WERI-Rb-1 (cell line): ENCODE data around the gene PRKAG2.

Source experiments
- DNase-seq: peaks from one replicate; pipeline ENCODE4 v3.0.0-alpha.2; 2020
- H3K27ac ChIP-seq: fragments of 250-450 bp; sonication (Bioruptor Pico); 2 replicates; pipeline ENCODE4 v1.5.1; 2020; ENCODE audit warnings: mild to moderate bottlenecking, moderate library complexity
- H3K27me3 ChIP-seq: fragments of 250-450 bp; sonication (Bioruptor Pico); 2 replicates; pipeline ENCODE4 v1.5.1; 2021; ENCODE audit warnings: mild to moderate bottlenecking, low read depth, moderate library complexity; ENCODE audit not compliant: insufficient read depth, severe bottlenecking
- H3K36me3 ChIP-seq: fragments of 250-450 bp; sonication (Bioruptor Pico); 2 replicates; pipeline ENCODE4 v1.5.1; 2020; ENCODE audit warnings: mild to moderate bottlenecking, moderate library complexity
- H3K4me3 ChIP-seq: 2 replicates; pipeline ENCODE4 v1.5.1; 2011; ENCODE audit warnings: low read depth, mild to moderate bottlenecking, control low read depth, low read length
- H3K9me3 ChIP-seq: fragments of 250-450 bp; sonication (Bioruptor Pico); 2 replicates; pipeline ENCODE4 v1.5.1; 2021; ENCODE audit warnings: mild to moderate bottlenecking, moderate library complexity; ENCODE audit not compliant: severe bottlenecking
- CTCF ChIP-seq: IDR thresholded peaks from 2 replicates; pipeline ENCODE4 v1.5.1; 2011; ENCODE audit warnings: low read depth, mild to moderate bottlenecking, control low read depth, inconsistent platforms, low read length

PRKAG2 gene

DNA sequence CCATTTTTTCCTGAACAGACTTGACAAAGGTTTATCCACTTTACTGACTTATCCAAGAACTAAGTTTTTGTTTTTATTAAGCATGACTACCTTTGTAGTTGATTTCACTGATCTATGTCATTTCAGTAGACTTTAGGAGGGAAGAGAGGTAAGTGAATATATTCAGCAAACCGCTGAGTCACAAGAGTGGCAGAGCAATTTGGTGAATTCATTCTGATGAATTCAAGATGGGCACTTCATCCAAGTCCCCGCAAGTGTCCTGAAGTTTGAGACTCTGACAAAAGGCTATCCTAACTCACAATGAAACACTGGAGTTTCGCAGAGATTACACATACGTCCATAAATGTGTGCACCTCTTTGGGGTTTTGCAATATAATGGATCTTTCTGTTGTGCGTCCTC is 255.0 kb downstream of the PRKAG2 start:
- H3K36me3 ChIP-seq: no peaks in the 10 kb centered on the region
- no peak for TF ChIP-seq CTCF

GRCh38 chr7:151616443-151617213 is 260.3 kb downstream of the PRKAG2 start:
- no peak for TF ChIP-seq CTCF
- Histone ChIP-seq H3K9me3 (no peaks in the 10 kb centered on the region), H3K27ac (no peak overlapping the region), H3K4me3 (no peak overlapping the region), H3K27me3 (no peaks in the 10 kb centered on the region), H3K36me3 (no peaks in the 10 kb centered on the region)
- DNase-seq: no peak

More for the DNA sequence above, 255.0 kb downstream of the PRKAG2 start:
- Histone ChIP-seq H3K9me3 (no peaks in the 10 kb centered on the region), H3K27me3 (no peaks in the 10 kb centered on the region), H3K4me3 (no peak overlapping the region), H3K27ac (no peak overlapping the region)
- DNase-seq: no peak

DNA sequence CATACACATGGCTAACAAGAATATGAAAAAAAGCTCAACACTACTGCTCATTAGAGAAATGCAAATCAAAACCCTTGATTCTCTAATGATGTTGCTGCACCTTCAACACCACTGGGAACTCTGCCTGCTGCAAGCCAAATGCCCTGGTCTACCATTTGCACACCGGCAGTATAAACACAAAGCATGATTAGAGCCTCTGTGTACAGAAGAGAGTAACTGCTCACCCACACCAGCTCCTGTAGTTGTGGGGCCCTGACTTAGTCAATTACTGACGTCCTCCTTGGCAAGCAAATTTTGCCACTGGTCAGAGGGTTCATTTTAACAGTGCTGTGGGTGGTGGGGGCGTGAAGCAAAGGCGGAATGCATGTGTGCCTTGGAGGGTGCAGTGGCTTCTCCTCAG is 261.1 kb downstream of the PRKAG2 start:
- Histone ChIP-seq H3K4me3 (no peak overlapping the region), H3K27me3 (no peaks in the 10 kb centered on the region), H3K27ac (no peak overlapping the region), H3K36me3 (no peaks in the 10 kb centered on the region), H3K9me3 (no peaks in the 10 kb centered on the region)
- no peak for DNase-seq
- TF ChIP-seq CTCF: no peak

DNA sequence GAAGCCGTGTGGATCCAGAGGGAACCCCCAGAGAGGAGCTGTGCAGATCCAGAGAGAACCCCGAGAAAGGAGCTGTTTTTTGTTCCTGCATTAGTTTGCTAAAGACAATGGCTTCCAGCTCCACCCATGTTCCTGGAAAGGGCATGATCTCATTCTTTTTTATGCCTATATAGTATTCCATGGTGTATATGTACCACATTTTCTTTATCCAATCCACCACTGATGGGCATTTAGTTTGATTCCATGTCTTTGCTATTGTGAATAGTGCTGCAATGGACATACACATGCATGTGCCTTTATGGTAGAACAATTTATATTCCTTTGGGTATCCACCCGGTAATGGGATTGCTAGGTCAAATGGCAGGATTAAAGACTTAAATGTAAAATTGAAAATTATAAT is 261.9 kb downstream of the PRKAG2 start:
- Histone ChIP-seq H3K9me3 (no peaks in the 10 kb centered on the region), H3K4me3 (no peak overlapping the region), H3K27ac (no peak overlapping the region), H3K27me3 (no peaks in the 10 kb centered on the region), H3K36me3 (no peaks in the 10 kb centered on the region)
- no peak for DNase-seq
- no peak for TF ChIP-seq CTCF

DNA sequence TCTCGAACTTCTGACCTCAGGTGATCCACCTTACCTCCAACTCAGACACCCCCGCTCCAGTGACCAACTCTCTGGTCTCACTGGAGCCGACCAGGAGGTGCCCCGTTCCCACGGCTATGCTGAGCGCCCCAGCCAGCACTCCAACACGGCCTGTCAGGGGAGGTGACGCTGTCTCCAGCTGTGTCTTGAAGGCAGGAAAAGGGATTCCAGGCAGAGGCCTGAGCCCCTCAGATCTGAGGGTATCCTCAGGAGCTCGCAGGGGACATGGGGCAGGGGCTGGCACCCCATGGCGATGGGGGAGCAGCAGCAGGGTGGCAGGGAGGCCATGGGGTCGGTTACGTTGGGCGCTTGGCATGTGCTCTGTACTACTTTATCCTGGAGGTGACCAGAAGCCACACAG is 262.9 kb downstream of the PRKAG2 start:
- Histone ChIP-seq H3K27me3 (no peaks in the 10 kb centered on the region), H3K36me3 (no peaks in the 10 kb centered on the region), H3K27ac (no peak overlapping the region), H3K4me3 (no peak overlapping the region), H3K9me3 (no peaks in the 10 kb centered on the region)
- TF ChIP-seq CTCF: no peak
- DNase-seq: no peak

- H3K27ac ChIP-seq: no peak overlapping the region
- TF ChIP-seq CTCF: no peak
Measured at GRCh38 chr7:151611878-151612277, 265.0 kb downstream of the PRKAG2 start.

More at GRCh38 chr7:151611878-151612277, 265.0 kb downstream of the PRKAG2 start:
- H3K27me3 ChIP-seq: no peaks in the 10 kb centered on the region
- H3K4me3 ChIP-seq: no peak overlapping the region
- H3K9me3 ChIP-seq: no peaks in the 10 kb centered on the region
- no peaks in the 10 kb centered on the region for H3K36me3 ChIP-seq
- DNase-seq: no peak
